Endothelial cell of umbilical vein (primary cell): ENCODE data around the gene HHATL.

Source experiments
- CTCF ChIP-seq, 2 donors: IDR thresholded peaks; 1 replicate in 1 of 2; 2 replicates in 1 of 2; pipeline ENCODE4 v1.5.1; 2011; ENCODE audit warnings: low read length in 2 of 2, mild to moderate bottlenecking in 2 of 2, moderate library complexity in 2 of 2, control low read depth in 1 of 2, inconsistent platforms in 1 of 2, low read depth in 1 of 2; ENCODE audit not compliant: insufficient read depth in 1 of 2; ENCODE audit errors: extremely low read depth in 1 of 2
- EZH2 ChIP-seq: IDR thresholded peaks from 2 replicates; pipeline ENCODE4 v1.6.1; 2012; ENCODE audit warnings: borderline replicate concordance, low read depth, mild to moderate bottlenecking, moderate library complexity, low read length, inconsistent platforms; ENCODE audit not compliant: severe bottlenecking
- FOS ChIP-seq: IDR thresholded peaks from 2 replicates; pipeline ENCODE4 v1.6.1; 2011; ENCODE audit warnings: mild to moderate bottlenecking, low read length, moderate library complexity, borderline replicate concordance; ENCODE audit not compliant: insufficient read depth
- GATA2 ChIP-seq: IDR thresholded peaks from 2 replicates; pipeline ENCODE4 v1.7.0; 2011; ENCODE audit warnings: low read depth, mild to moderate bottlenecking, moderate library complexity, mixed read lengths, low read length; ENCODE audit not compliant: insufficient read length, insufficient read depth
- JUN ChIP-seq: IDR thresholded peaks from 2 replicates; pipeline ENCODE4 v1.6.1; 2011; ENCODE audit warnings: borderline replicate concordance, low read depth; ENCODE audit not compliant: insufficient read length, insufficient read depth
- MAX ChIP-seq: IDR thresholded peaks from 2 replicates; pipeline ENCODE4 v1.6.1; 2011; ENCODE audit not compliant: insufficient read depth, insufficient read length
- MYC ChIP-seq: IDR thresholded peaks from one replicate; pipeline ENCODE4 v1.6.1; 2011; ENCODE audit warnings: mild to moderate bottlenecking, low read depth, low read length
- POLR2A ChIP-seq: IDR thresholded peaks from 2 replicates; pipeline ENCODE4 v1.6.1; 2012; ENCODE audit warnings: low read depth, mild to moderate bottlenecking, control low read depth, low read length
- POLR2AphosphoS5 ChIP-seq: IDR thresholded peaks from 2 replicates; pipeline ENCODE4 v1.6.1; 2012; ENCODE audit warnings: low read depth, mild to moderate bottlenecking, control low read depth, low read length, moderate library complexity; ENCODE audit not compliant: insufficient read depth

GRCh38 chr3:42720126-42720525, 17.5 kb upstream of the HHATL start:
- no peak for TF ChIP-seq CTCF (IDR thresholded peaks at IDR 0.05; ENCODE audit: extremely low read depth in 1 of 2, insufficient read depth in 1 of 2, low read depth in 1 of 2, low read length in 2 of 2)
- no peak for TF ChIP-seq POLR2A
- no peak for TF ChIP-seq FOS
- no peak for TF ChIP-seq POLR2AphosphoS5
- no peak for TF ChIP-seq JUN
- TF ChIP-seq MAX: no peak
- no peak for TF ChIP-seq MYC
- no peak for TF ChIP-seq GATA2
- no peak for TF ChIP-seq EZH2
